GM23338 (cell line): ENCODE data around the gene STK31. TPM values are rescaled to one million over a fixed set of nuclear protein-coding genes. Genes with fewer than 3 reads are reported as not detected.

Experiments
- ATAC-seq: fragments of 200-7000 bp; cut with Tn5 transposase; 3 replicates; pipeline ENCODE4 v1.9.1; 2020
- DNase-seq: peaks from one replicate; pipeline ENCODE4 v3.0.0-alpha.2; 2015; ENCODE audit warnings: low spot score
- H2AFZ ChIP-seq: fragments of 200-600 bp; sonication (generic); 2 replicates; pipeline ENCODE4 v1.8.0; 2016; ENCODE audit warnings: antibody characterized with exemption, mild to moderate bottlenecking, moderate library complexity
- H3F3A ChIP-seq: fragments of 200-600 bp; sonication (generic); replicated peaks from 2 replicates; pipeline ENCODE4 v1.8.0; 2017; ENCODE audit warnings: antibody characterized with exemption, mixed run types, low read depth
- H3K27ac ChIP-seq: fragments of 200-600 bp; sonication (generic); 2 replicates; pipeline ENCODE4 v1.6.1; 2016; ENCODE audit warnings: low read depth
- H3K27me3 ChIP-seq: fragments of 200-600 bp; sonication (generic); 2 replicates; pipeline ENCODE4 v1.8.0; 2016; ENCODE audit warnings: mild to moderate bottlenecking, mixed run types, moderate library complexity; ENCODE audit not compliant: insufficient read depth
- H3K36me3 ChIP-seq: fragments of 200-600 bp; sonication (generic); 2 replicates; pipeline ENCODE4 v1.8.0; 2016; ENCODE audit warnings: mild to moderate bottlenecking; ENCODE audit not compliant: insufficient read depth
- H3K4me1 ChIP-seq: fragments of 200-600 bp; sonication (generic); 2 replicates; pipeline ENCODE4 v1.8.0; 2016; ENCODE audit warnings: mild to moderate bottlenecking, moderate library complexity; ENCODE audit not compliant: insufficient read depth
- H3K4me2 ChIP-seq: fragments of 200-600 bp; sonication (generic); 2 replicates; pipeline ENCODE4 v1.7.1; 2017; ENCODE audit warnings: mixed run types
- H3K4me3 ChIP-seq: fragments of 200-600 bp; sonication (generic); 2 replicates; pipeline ENCODE4 v1.6.1; 2016; ENCODE audit warnings: mixed run types
- H3K79me2 ChIP-seq: fragments of 200-600 bp; sonication (generic); replicated peaks from 2 replicates; pipeline ENCODE4 v1.8.0; 2017; ENCODE audit warnings: mild to moderate bottlenecking; ENCODE audit not compliant: insufficient read depth
- H3K9me2 ChIP-seq: fragments of 200-600 bp; sonication (generic); 2 replicates; pipeline ENCODE4 v1.8.0; 2017; ENCODE audit not compliant: insufficient read depth
- H4K20me1 ChIP-seq: fragments of 200-600 bp; sonication (generic); replicated peaks from 2 replicates; pipeline ENCODE4 v1.8.0; 2017; ENCODE audit warnings: mild to moderate bottlenecking; ENCODE audit not compliant: insufficient read depth
- H3K27ac Mint-ChIP-seq: 2 replicates; pipeline ENCODE4 v1.8.0; 2020; ENCODE audit warnings: inconsistent platforms, mild to moderate bottlenecking, moderate library complexity, mixed read lengths
- H3K27me3 Mint-ChIP-seq: 3 replicates; pipeline ENCODE4 v1.8.0; 2022; ENCODE audit warnings: low read depth, mild to moderate bottlenecking, moderate library complexity, mixed read lengths, inconsistent platforms; ENCODE audit not compliant: insufficient read depth, poor library complexity
- H3K36me3 Mint-ChIP-seq: 3 replicates; pipeline ENCODE4 v1.8.0; 2021; ENCODE audit warnings: low read depth, mild to moderate bottlenecking, inconsistent platforms, moderate library complexity, mixed read lengths
- H3K4me1 Mint-ChIP-seq: 3 replicates; pipeline ENCODE4 v1.8.0; 2020; ENCODE audit warnings: mild to moderate bottlenecking, inconsistent platforms, mixed read lengths
- H3K4me3 Mint-ChIP-seq: 3 replicates; pipeline ENCODE4 v1.8.0; 2021; ENCODE audit warnings: moderate library complexity, mild to moderate bottlenecking, inconsistent platforms, mixed read lengths
- H3K9me3 Mint-ChIP-seq: 3 replicates; pipeline ENCODE4 v1.8.0; 2020; ENCODE audit warnings: moderate library complexity, mild to moderate bottlenecking, inconsistent platforms, mixed read lengths
- CTCF ChIP-seq, 2 experiments: fragments of 200-600 bp in 1 of 2; sonication (generic) in 1 of 2; conservative IDR thresholded peaks; 2 replicates each; pipeline versions ENCODE4 v1.5.1 to v1.6.1; 2016 to 2017; ENCODE audit warnings: antibody characterized with exemption in 2 of 2, low read depth in 2 of 2, mild to moderate bottlenecking in 2 of 2, moderate library complexity in 1 of 2
- ETS1 ChIP-seq: IDR thresholded peaks from 2 replicates; pipeline ENCODE4 v1.6.1; 2016; ENCODE audit warnings: antibody characterized with exemption
- EZH2phosphoT487 ChIP-seq: fragments of 200-600 bp; sonication (generic); IDR thresholded peaks from one replicate; pipeline ENCODE4 v1.8.1; 2018; ENCODE audit warnings: antibody characterized with exemption; ENCODE audit not compliant: unreplicated experiment
- JUNB ChIP-seq: IDR thresholded peaks from one replicate; pipeline ENCODE4 v1.6.1; 2016; ENCODE audit warnings: antibody characterized with exemption; ENCODE audit not compliant: unreplicated experiment
- REST ChIP-seq: IDR thresholded peaks from one replicate; pipeline ENCODE4 v1.6.1; 2018; ENCODE audit warnings: antibody characterized with exemption; ENCODE audit not compliant: unreplicated experiment
- ZNF331 ChIP-seq: fragments of 250-450 bp; sonication (Bioruptor Pico); IDR thresholded peaks from 2 replicates; pipeline ENCODE4 v1.5.0; 2020; ENCODE audit warnings: low read depth, mild to moderate bottlenecking, moderate library complexity
- ZNF462 ChIP-seq: fragments of 250-450 bp; sonication (Bioruptor Pico); IDR thresholded peaks from 2 replicates; pipeline ENCODE4 v1.5.0; 2020; ENCODE audit warnings: mild to moderate bottlenecking, moderate library complexity
- polyA plus RNA-seq: library from polyadenylated mRNA; unstranded; fragments of >200 nt; fragmentation: Nextera tagmentation; extraction: Ambion mirVana; gene quantifications from 2 replicates; pipeline ENCODE4 v1.2.1, GENCODE V29; 2016
- total RNA-seq: library from RNA; depleted of rRNA; stranded (reverse); fragments of >200 nt; shearing (Covaris generic); gene quantifications from 2 replicates; pipeline ENCODE4 v1.2.3, GENCODE V29; 2014

Gene STK31
- total and polyA plus RNA-seq, 2 experiments from 2014 or later: 0.31 to 0.55 TPM

- Histone ChIP-seq H3K27ac (peak overlapping the region; percentile 41; the same call in 1 of the 2 replicates), H3K9me2 (no peaks in the 10 kb centered on the region), H3K4me1 (no peaks in the 10 kb centered on the region), H3K27me3 (no peaks in the 10 kb centered on the region), H3K79me2 (0 out of 2 replicates have a peak, but pooled peaks cover 6% of the 10 kb centered on the region), H3K4me2 (no peak overlapping the region), H3K4me3 (no peak overlapping the region), H4K20me1 (peaks cover 9% of the 10 kb centered on the region), H3F3A (no peaks in the 10 kb centered on the region), H2AFZ (no peak overlapping the region), H3K36me3 (peaks cover 16% of the 10 kb centered on the region)
- peaks cover 57% of the 10 kb centered on the region for H3K36me3 Mint-ChIP-seq
- no peaks in the 10 kb centered on the region for H3K27me3 Mint-ChIP-seq
- peak; percentile 99 for ATAC-seq
- H3K4me3 Mint-ChIP-seq: no peak overlapping the region
- TF ChIP-seq CTCF (conservative IDR thresholded peaks at IDR 0.05; ENCODE audit: low read depth in 2 of 2): peak; percentile 90 to 93
- no peak for TF ChIP-seq REST
- H3K4me1 Mint-ChIP-seq: no peaks in the 10 kb centered on the region
- peak; percentile 91 for DNase-seq
- no peaks in the 10 kb centered on the region for H3K9me3 Mint-ChIP-seq
- H3K27ac Mint-ChIP-seq: no peak overlapping the region; the same call in 1 of the 2 replicates
These were observed 13.0 kb upstream of the STK31 start for GRCh38 chr7:23696916-23697441.

GRCh38 chr7:23698822-23699221 is 11.2 kb upstream of the STK31 start:
- Mint-ChIP-seq H3K4me1 (no peaks in the 10 kb centered on the region), H3K36me3 (peaks cover 54% of the 10 kb centered on the region), H3K4me3 (no peak overlapping the region), H3K9me3 (0 out of 3 replicates have a peak, but pooled peaks cover under 1% of the 10 kb centered on the region), H3K27ac (no peak overlapping the region), H3K27me3 (no peaks in the 10 kb centered on the region)
- Histone ChIP-seq H3K27me3 (no peaks in the 10 kb centered on the region), H3K79me2 (0 out of 2 replicates have a peak, but pooled peaks cover 6% of the 10 kb centered on the region), H3K4me2 (no peak overlapping the region), H3K9me2 (no peaks in the 10 kb centered on the region), H3K4me3 (no peak overlapping the region), H2AFZ (no peak overlapping the region), H4K20me1 (peaks cover 8% of the 10 kb centered on the region; the same call in 1 of the 2 replicates), H3K36me3 (peaks cover 19% of the 10 kb centered on the region), H3K27ac (no peak overlapping the region), H3F3A (no peaks in the 10 kb centered on the region), H3K4me1 (no peaks in the 10 kb centered on the region)
- no peak for ATAC-seq
- DNase-seq: no peak
- no peak for TF ChIP-seq EZH2phosphoT487
- no peak for TF ChIP-seq ETS1
- TF ChIP-seq ZNF331 (CRISPR knock-in tag): no peak
- no peak for TF ChIP-seq JUNB
- no peak for TF ChIP-seq ZNF462
